Transverse colon (tissue), 4 donors: ENCODE data around the gene TPD52L1. TPM values are rescaled to one million over a fixed set of nuclear protein-coding genes. Genes with fewer than 3 reads are reported as not detected.

Source experiments
- DNase-seq: peaks from one replicate; pipeline ENCODE4 v3.0.0-alpha.2; 2019
- H3K27ac ChIP-seq, 4 donors: fragments of 200-600 bp; sonication (generic); 2 replicates each; pipeline ENCODE4 v1.5.1; 2016 to 2018; ENCODE audit warnings: inconsistent platforms in 4 of 4
- H3K27me3 ChIP-seq: fragments of 200-600 bp; sonication (generic); 2 replicates; pipeline ENCODE4 v1.5.1; 2017; ENCODE audit warnings: inconsistent platforms
- H3K36me3 ChIP-seq, 4 donors: fragments of 200-600 bp; sonication (generic); 2 replicates each; pipeline ENCODE4 v1.5.1; 2017 to 2019; ENCODE audit warnings: inconsistent platforms in 4 of 4
- H3K4me1 ChIP-seq, 4 donors: fragments of 200-600 bp; sonication (generic); 2 replicates each; pipeline ENCODE4 v1.5.1; 2017 to 2020; ENCODE audit warnings: inconsistent platforms in 4 of 4
- H3K4me3 ChIP-seq, 4 donors: fragments of 200-600 bp; sonication (generic); 1 replicate in 1 of 4; 2 replicates in 3 of 4; pipeline versions ENCODE4 v1.5.1 to v1.6.1; 2017 to 2019; ENCODE audit warnings: inconsistent platforms in 4 of 4
- H3K9me3 ChIP-seq, 2 donors: fragments of 200-600 bp; sonication (generic); 2 replicates each; pipeline ENCODE4 v1.5.1; 2017 to 2019; ENCODE audit warnings: inconsistent platforms in 2 of 2
- EP300 ChIP-seq: sonication (generic); formaldehyde crosslinking; IDR thresholded peaks from one replicate; pipeline ENCODE4 v1.6.1; 2017; ENCODE audit warnings: antibody characterized with exemption, low read depth
- POLR2A ChIP-seq: fragments of 450-650 bp; IDR thresholded peaks from one replicate; pipeline ENCODE4 v1.6.1; 2016; ENCODE audit warnings: antibody characterized with exemption, mild to moderate bottlenecking, moderate library complexity
- POLR2AphosphoS5 ChIP-seq, 3 donors: sonication (generic); formaldehyde crosslinking; IDR thresholded peaks; one replicate each; pipeline ENCODE4 v1.6.1; 2016; ENCODE audit warnings: antibody characterized with exemption in 3 of 3
- WGBS, 2 donors: methylation state at CpG; one replicate each; pipeline ENCODE4 v1.1.5; 2018; ENCODE audit warnings: low coverage in 1 of 2; 5-methylcytosine and 5-hydroxymethylcytosine counted together
- in situ Hi-C, 4 donors: fragments of 200-750 bp; cut with MboI; loops; one replicate each; pipeline versions ENCODE4 v1.15.0 to v1.15.1; 2017; ENCODE audit warnings: low sequenced_read_pairs in 3 of 4, low pct_ligation_motif_present in 1 of 4, low pct_unique_long_range_greater_than_20kb in 1 of 4
- intact Hi-C: fragments of 100-400 bp; cut with DNase I; formaldehyde crosslinking; loops from one replicate; pipeline ENCODE4 v1.15.1; 2023; ENCODE audit warnings: low total_unique reads
- total RNA-seq, 4 donors: library from RNA; depleted of rRNA; stranded (reverse); fragments of >200 nt; gene quantifications; one replicate each; pipeline ENCODE4 v1.1.0, GENCODE V29; 2016
- TF ChIP-seq, protein P1 (sequence below), 5 experiments: fragments of 200-600 bp in 3 of 5; fragments of 450-650 bp in 2 of 5; sonication (generic) in 3 of 5; IDR thresholded peaks; 1 replicate in 2 of 5; 2 replicates in 3 of 5; pipeline ENCODE4 v1.5.1; 2016 to 2017; ENCODE audit warnings: antibody characterized with exemption in 5 of 5, inconsistent platforms in 3 of 5, mild to moderate bottlenecking in 2 of 5, moderate library complexity in 1 of 5

The TPD52L1 gene
- total RNA-seq, 4 donors from 2014 or later, result 2.6 to 96.5 (median 25.2) TPM

DNA sequence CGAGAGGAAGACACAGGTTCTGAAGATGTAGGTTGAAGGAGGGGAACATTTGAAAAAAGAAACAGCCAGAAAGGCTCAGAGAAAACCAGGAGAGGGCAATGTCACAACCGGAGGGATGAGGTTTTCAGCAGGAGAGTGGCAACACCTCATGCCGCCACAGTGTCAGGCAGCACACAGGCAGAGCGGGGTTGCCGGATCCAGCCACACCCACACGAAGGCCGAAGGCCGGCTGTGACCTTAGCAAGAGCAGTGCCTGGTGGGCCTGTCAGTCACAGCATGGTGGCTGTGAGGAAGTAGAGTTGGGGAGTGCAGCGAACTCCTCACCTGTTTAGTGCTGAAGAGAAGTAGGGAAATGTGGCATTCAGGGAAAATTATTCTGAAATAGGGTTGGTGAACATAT lies 134.1 kb downstream of the TPD52L1 start:
- DNase-seq, result no peak
- in situ Hi-C loops (no loop called here), intact Hi-C loops (no loop called here)
- H3K27me3 ChIP-seq, result no peaks in the 10 kb centered on the region
- no peak overlapping the region for H3K4me3 ChIP-seq
- TF ChIP-seq, protein P1, sequence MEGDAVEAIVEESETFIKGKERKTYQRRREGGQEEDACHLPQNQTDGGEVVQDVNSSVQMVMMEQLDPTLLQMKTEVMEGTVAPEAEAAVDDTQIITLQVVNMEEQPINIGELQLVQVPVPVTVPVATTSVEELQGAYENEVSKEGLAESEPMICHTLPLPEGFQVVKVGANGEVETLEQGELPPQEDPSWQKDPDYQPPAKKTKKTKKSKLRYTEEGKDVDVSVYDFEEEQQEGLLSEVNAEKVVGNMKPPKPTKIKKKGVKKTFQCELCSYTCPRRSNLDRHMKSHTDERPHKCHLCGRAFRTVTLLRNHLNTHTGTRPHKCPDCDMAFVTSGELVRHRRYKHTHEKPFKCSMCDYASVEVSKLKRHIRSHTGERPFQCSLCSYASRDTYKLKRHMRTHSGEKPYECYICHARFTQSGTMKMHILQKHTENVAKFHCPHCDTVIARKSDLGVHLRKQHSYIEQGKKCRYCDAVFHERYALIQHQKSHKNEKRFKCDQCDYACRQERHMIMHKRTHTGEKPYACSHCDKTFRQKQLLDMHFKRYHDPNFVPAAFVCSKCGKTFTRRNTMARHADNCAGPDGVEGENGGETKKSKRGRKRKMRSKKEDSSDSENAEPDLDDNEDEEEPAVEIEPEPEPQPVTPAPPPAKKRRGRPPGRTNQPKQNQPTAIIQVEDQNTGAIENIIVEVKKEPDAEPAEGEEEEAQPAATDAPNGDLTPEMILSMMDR (IDR thresholded peaks at IDR 0.05), result no peak
- TF ChIP-seq POLR2AphosphoS5 (IDR thresholded peaks at IDR 0.05) (no peak), POLR2A (no peak), EP300 (no peak)
- no peaks in the 10 kb centered on the region for H3K4me1 ChIP-seq
- 93% methylated on average over 9 of the region's 9 CpGs; no CpG with 5 or more reads in 1 of the 2 donors for WGBS, 2 donors
- no peak overlapping the region for H3K27ac ChIP-seq
- peaks cover 3 to 9% of the 10 kb centered on the region in 2 donors for H3K9me3 ChIP-seq
- peaks cover 0 to 50% (median 2%) of the 10 kb centered on the region in 4 donors for H3K36me3 ChIP-seq

- no peak for DNase-seq
- Histone ChIP-seq H3K4me1 (no peaks in the 10 kb centered on the region), H3K4me3 (no peak overlapping the region), H3K9me3 (no peaks in the 10 kb centered on the region), H3K27me3 (no peaks in the 10 kb centered on the region), H3K27ac (no peak overlapping the region), H3K36me3 (peaks cover 0 to 17% (median 0%) of the 10 kb centered on the region in 4 donors)
- TF ChIP-seq, protein P1 (IDR thresholded peaks at IDR 0.05), result no peak
- TF ChIP-seq EP300 (no peak), POLR2A (no peak), POLR2AphosphoS5 (IDR thresholded peaks at IDR 0.05) (no peak)
- intact Hi-C loops (loop anchor here (2.0 kb wide), 1 partner anchor 105 kb away; no protein-coding TSS in a partner anchor), in situ Hi-C loops (loop anchor here in 1 of 4 donors (10.0 kb wide), 1 partner anchor 129 kb away; no protein-coding TSS in a partner anchor)
- WGBS, 2 donors, result 95 to 97% methylated on average over 3 of the region's 3 CpGs
These were observed 140.0 kb downstream of the TPD52L1 start for GRCh38 chr6:125293587-125293986.

DNA sequence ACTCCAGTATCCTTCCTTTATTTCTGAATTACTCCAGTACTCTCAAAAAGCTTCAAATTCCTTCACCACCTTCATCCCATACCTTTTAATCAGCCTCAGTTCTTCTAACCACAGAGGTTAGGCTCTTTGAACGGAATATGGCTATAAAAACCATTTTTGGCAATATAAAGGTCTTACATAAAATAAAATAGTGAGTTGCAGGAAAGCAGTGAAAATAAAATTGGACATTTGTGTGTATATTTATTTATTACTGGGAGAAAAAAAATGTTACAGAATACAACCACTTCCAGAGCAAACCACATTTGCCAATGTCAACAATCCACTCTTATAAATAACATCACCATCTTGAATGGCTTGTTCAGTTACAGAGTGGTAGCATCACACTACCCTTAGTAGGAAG lies 140.5 kb downstream of the TPD52L1 start:
- 93 to 100% methylated on average over 1 of the region's 1 CpG for WGBS, 2 donors
- H3K9me3 ChIP-seq, result no peaks in the 10 kb centered on the region
- intact Hi-C loops, result no loop called here
- no peak overlapping the region for H3K4me3 ChIP-seq
- TF ChIP-seq POLR2A (no peak), POLR2AphosphoS5 (IDR thresholded peaks at IDR 0.05) (no peak)
- H3K36me3 ChIP-seq, result peaks cover 0 to 17% (median 0%) of the 10 kb centered on the region in 4 donors
- no peaks in the 10 kb centered on the region for H3K27me3 ChIP-seq
- in situ Hi-C loops, result loop anchor here in 1 of 4 donors (10.0 kb wide), 1 partner anchor 129 kb away; no protein-coding TSS in a partner anchor
- no peaks in the 10 kb centered on the region for H3K4me1 ChIP-seq
- no peak for DNase-seq
- no peak overlapping the region for H3K27ac ChIP-seq

- intact Hi-C loops (no loop called here), in situ Hi-C loops (loop anchor here in 1 of 4 donors (10.0 kb wide), 1 partner anchor 130 kb away; no protein-coding TSS in a partner anchor)
- Histone ChIP-seq H3K27me3 (no peaks in the 10 kb centered on the region), H3K4me1 (peaks cover 0 to 7% (median under 1%) of the 10 kb centered on the region in 4 donors), H3K27ac (no peak overlapping the region), H3K36me3 (peaks cover 0 to 17% (median 0%) of the 10 kb centered on the region in 4 donors), H3K4me3 (no peak overlapping the region), H3K9me3 (no peaks in the 10 kb centered on the region)
- DNase-seq, result no peak
- 81 to 82% methylated on average over 1 to 3 of the region's 3 CpGs for WGBS, 2 donors
- TF ChIP-seq, protein P1 (IDR thresholded peaks at IDR 0.05), result no peak
- TF ChIP-seq EP300, result no peak
- no peak for TF ChIP-seq POLR2A
- TF ChIP-seq POLR2AphosphoS5 (IDR thresholded peaks at IDR 0.05), result no peak
These were observed 141.4 kb downstream of the TPD52L1 start for GRCh38 chr6:125294925-125295324.

DNA sequence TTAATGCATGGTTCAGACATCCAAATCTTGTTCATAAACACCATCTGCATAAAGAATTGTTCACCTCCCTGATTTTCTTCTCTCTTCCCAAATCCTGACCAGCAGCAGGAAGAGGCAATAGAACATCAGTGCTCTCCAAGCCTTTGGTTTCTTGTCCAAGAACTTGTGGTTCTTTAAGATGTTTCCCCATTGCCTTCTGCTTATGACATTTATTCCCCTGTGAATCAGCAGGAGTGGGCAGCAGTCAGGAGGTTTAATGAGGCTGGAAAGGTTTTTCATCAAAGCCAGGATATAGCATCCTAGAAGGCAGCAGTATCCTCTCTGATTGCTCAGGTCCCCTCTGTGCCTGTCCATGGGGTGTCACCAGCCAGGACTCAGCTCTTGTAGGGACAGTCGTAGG lies 142.9 kb downstream of the TPD52L1 start:
- H3K4me1 ChIP-seq, result peaks cover 0 to 18% (median 11%) of the 10 kb centered on the region in 4 donors
- WGBS, 2 donors, result 100% methylated on average over 1 of the region's 1 CpG; no CpG with 5 or more reads in 1 of the 2 donors
- no peak for DNase-seq
- no peaks in the 10 kb centered on the region for H3K27me3 ChIP-seq
- H3K9me3 ChIP-seq, result no peaks in the 10 kb centered on the region
- intact Hi-C loops (no loop called here), in situ Hi-C loops (loop anchor here in 1 of 4 donors (10.0 kb wide), 1 partner anchor 132 kb away; no protein-coding TSS in a partner anchor)
- H3K36me3 ChIP-seq, result peaks cover 0 to 11% (median 0%) of the 10 kb centered on the region in 4 donors
- H3K4me3 ChIP-seq, result no peak overlapping the region
- no peak overlapping the region for H3K27ac ChIP-seq
- TF ChIP-seq, protein P1 (IDR thresholded peaks at IDR 0.05), result no peak
- TF ChIP-seq EP300, result no peak
- TF ChIP-seq POLR2AphosphoS5 (IDR thresholded peaks at IDR 0.05), result no peak
- no peak for TF ChIP-seq POLR2A
